A673 (cell line): Measurements from ENCODE around the gene CEP41. TPM values are rescaled to one million over a fixed set of nuclear protein-coding genes. Genes with fewer than 3 reads are reported as not detected.

ENCODE experiments used
- BruUV-seq: library from RNA; stranded (reverse); fragments of 400-500 nt; replicated peaks from 2 replicates; lab custom pipeline; 2021; lab: Mats Ljungman, UMichigan
- CTCF ChIA-PET: fragments of 300-600 bp; sonication (Branson Sonifier 250); formaldehyde crosslinking; loops from one replicate; lab custom pipeline; 2022; ENCODE audit warnings: antibody characterized with exemption; lab: Charles Lee
- POLR2A ChIA-PET: fragments of 300-600 bp; sonication (Branson Sonifier 250); formaldehyde crosslinking; loops from one replicate; lab custom pipeline; 2022; ENCODE audit warnings: antibody characterized with exemption; ENCODE audit not compliant: low non-redundant PET; lab: Charles Lee
- DNase-seq: peaks from one replicate; pipeline ENCODE4 v3.0.0-alpha.2; 2015; ENCODE audit warnings: low spot score
- H3K27ac ChIP-seq: fragments of 200-600 bp; sonication (generic); 2 replicates; pipeline ENCODE4 v1.5.1; 2016; ENCODE audit warnings: mixed run types, low read depth, mild to moderate bottlenecking, mixed read lengths, antibody characterized with exemption, low read length; ENCODE audit not compliant: poor library complexity, severe bottlenecking
- H3K27me3 ChIP-seq: fragments of 200-600 bp; sonication (generic); replicated peaks from 2 replicates; pipeline ENCODE4 v1.6.1; 2017; ENCODE audit warnings: mixed run types, low read depth, mild to moderate bottlenecking, mixed read lengths, antibody characterized with exemption, low read length; ENCODE audit not compliant: insufficient read depth, poor library complexity
- H3K36me3 ChIP-seq: fragments of 200-600 bp; sonication (generic); 2 replicates; pipeline ENCODE4 v1.6.1; 2016; ENCODE audit warnings: mixed run types, mild to moderate bottlenecking, mixed read lengths, antibody characterized with exemption, low read length; ENCODE audit not compliant: insufficient read depth, poor library complexity, severe bottlenecking
- H3K4me1 ChIP-seq: fragments of 200-600 bp; sonication (generic); 2 replicates; pipeline ENCODE4 v1.6.1; 2017; ENCODE audit warnings: mixed run types, mild to moderate bottlenecking, mixed read lengths, antibody characterized with exemption, low read length; ENCODE audit not compliant: insufficient read depth, poor library complexity, severe bottlenecking
- H3K4me3 ChIP-seq: fragments of 200-600 bp; sonication (generic); 2 replicates; pipeline ENCODE4 v1.5.1; 2016; ENCODE audit warnings: low read depth, mixed run types, mild to moderate bottlenecking, mixed read lengths, low read length; ENCODE audit not compliant: poor library complexity, severe bottlenecking
- H3K9me3 ChIP-seq: fragments of 200-600 bp; sonication (generic); 2 replicates; pipeline ENCODE4 v1.6.1; 2016; ENCODE audit warnings: mixed run types, low read depth, mild to moderate bottlenecking, mixed read lengths, antibody characterized with exemption, low read length; ENCODE audit not compliant: poor library complexity, severe bottlenecking
- EZH2 ChIP-seq: fragments of 200-600 bp; sonication (generic); IDR thresholded peaks from 2 replicates; pipeline ENCODE4 v1.6.1; 2017; ENCODE audit warnings: borderline replicate concordance, low read depth, mild to moderate bottlenecking, mixed read lengths, antibody characterized with exemption, low read length; ENCODE audit not compliant: poor library complexity, severe bottlenecking
- intact Hi-C: fragments of 100-400 bp; cut with micrococcal nuclease; formaldehyde crosslinking; loops from one replicate; pipeline ENCODE4 v1.10.0; 2022; ENCODE audit not compliant: unreplicated experiment
- total RNA-seq: library from RNA; stranded (reverse); gene quantifications from 2 replicates; pipeline ENCODE4 v1.2.3, GENCODE V29; 2021
- TF ChIP-seq, protein P1 (sequence below): fragments of 300-800, 200-600 bp; sonication (generic); conservative IDR thresholded peaks from 2 replicates; pipeline ENCODE4 v1.5.1; 2017; ENCODE audit warnings: low read depth, mild to moderate bottlenecking, antibody characterized with exemption, low read length, moderate library complexity, mixed read lengths

CEP41 gene
- total RNA-seq, 1 experiment from 2014 or later = 25.7 TPM

DNA sequence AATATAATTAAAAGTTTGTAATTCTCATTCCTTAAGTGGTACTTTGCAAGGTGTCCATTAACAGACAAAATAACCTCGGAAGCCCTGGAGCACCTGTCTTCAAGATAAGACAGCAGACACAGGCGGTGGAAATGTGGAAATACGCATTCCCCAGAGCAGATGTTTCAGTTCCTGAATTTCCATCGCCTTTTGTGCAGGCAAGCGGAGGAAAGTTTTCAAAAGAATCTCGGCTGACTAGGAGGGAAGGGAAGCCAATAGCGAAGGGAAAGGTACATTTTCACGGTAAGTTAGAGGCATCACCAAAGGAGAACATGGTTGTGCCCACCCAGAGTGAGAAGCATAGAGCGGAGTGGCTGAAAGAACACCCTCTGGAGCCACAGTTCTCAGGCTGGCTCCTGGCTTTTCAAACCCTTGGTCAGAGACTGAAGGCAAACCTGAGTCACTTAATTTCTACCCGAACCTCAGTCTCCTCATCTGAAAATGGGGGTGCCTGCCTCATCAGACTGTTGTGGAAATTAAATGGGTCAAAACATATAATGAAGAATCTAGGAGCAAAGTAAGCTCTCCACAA, 46.9 kb downstream of the CEP41 start:
- BruUV-seq = no TSS peak

DNA sequence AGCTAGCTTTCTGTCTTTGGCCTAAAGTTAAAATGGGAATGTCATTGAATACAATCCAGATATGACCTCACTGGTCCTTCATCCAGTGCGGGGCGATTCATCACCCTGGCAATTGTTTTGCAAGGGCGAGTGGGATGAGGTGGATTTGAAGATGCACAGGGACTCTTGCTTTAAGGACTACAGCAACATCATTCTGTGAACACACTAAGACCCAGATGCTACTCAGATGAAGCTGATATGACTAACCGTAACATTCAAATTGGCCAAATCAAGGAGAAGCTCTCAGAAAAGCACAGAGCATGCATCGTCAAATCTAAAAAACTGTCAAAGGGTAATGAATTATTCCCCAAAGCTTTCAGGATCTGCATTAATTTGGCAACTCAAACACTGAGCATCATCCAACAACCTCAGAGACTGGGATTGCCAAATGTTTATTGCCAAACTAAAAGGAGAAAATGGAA, 47.7 kb downstream of the CEP41 start:
- Histone ChIP-seq H3K4me1 (peaks cover 30% of the 10 kb centered on the region), H3K4me3 (no peak overlapping the region), H3K27me3 (no peaks in the 10 kb centered on the region), H3K9me3 (no peaks in the 10 kb centered on the region), H3K27ac (no peak overlapping the region), H3K36me3 (no peaks in the 10 kb centered on the region)
- no TSS peak for BruUV-seq
- intact Hi-C loops = no loop called here
- DNase-seq = no peak
- ChIA-PET CTCF (no interaction called here), POLR2A (no interaction called here)
- TF ChIP-seq, protein P1, sequence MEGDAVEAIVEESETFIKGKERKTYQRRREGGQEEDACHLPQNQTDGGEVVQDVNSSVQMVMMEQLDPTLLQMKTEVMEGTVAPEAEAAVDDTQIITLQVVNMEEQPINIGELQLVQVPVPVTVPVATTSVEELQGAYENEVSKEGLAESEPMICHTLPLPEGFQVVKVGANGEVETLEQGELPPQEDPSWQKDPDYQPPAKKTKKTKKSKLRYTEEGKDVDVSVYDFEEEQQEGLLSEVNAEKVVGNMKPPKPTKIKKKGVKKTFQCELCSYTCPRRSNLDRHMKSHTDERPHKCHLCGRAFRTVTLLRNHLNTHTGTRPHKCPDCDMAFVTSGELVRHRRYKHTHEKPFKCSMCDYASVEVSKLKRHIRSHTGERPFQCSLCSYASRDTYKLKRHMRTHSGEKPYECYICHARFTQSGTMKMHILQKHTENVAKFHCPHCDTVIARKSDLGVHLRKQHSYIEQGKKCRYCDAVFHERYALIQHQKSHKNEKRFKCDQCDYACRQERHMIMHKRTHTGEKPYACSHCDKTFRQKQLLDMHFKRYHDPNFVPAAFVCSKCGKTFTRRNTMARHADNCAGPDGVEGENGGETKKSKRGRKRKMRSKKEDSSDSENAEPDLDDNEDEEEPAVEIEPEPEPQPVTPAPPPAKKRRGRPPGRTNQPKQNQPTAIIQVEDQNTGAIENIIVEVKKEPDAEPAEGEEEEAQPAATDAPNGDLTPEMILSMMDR = no peak
- TF ChIP-seq EZH2 = no peak

More for the DNA sequence above, 46.9 kb downstream of the CEP41 start:
- H3K4me3 ChIP-seq = no peak overlapping the region
- peaks cover 30% of the 10 kb centered on the region for H3K4me1 ChIP-seq
- no peak overlapping the region for H3K27ac ChIP-seq
- H3K36me3 ChIP-seq = no peaks in the 10 kb centered on the region
- CTCF ChIA-PET = no interaction called here
- intact Hi-C loops = no loop called here
- no peaks in the 10 kb centered on the region for H3K27me3 ChIP-seq
- no peaks in the 10 kb centered on the region for H3K9me3 ChIP-seq
- no peak for DNase-seq
- TF ChIP-seq, protein P1 = no peak
- TF ChIP-seq EZH2 = no peak
- POLR2A ChIA-PET = no interaction called here

DNA sequence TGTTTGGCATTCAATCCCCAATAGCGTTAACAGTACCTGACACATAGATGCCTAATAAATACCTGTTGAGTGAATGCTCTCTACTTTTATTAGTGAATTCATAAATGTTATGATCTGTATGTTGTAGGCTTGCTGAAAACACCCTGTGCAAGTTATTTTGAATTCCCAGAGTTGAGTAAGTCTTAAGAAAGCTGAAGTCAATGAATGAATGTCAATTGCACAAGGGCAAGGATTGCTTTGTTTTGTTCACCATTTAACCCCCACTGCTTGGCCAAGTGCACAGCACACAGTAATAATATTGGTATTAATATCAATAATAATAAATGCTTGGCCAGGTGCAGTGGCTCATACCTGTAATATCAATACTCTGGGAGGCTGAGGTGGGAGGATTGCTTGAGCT, 50.3 kb downstream of the CEP41 start:
- ChIA-PET CTCF (no interaction called here), POLR2A (no interaction called here)
- no peak for TF ChIP-seq EZH2
- Histone ChIP-seq H3K36me3 (no peaks in the 10 kb centered on the region), H3K27me3 (no peaks in the 10 kb centered on the region), H3K27ac (no peak overlapping the region), H3K4me1 (peaks cover 6% of the 10 kb centered on the region), H3K9me3 (no peaks in the 10 kb centered on the region), H3K4me3 (no peak overlapping the region)
- BruUV-seq = no TSS peak
- no peak for DNase-seq
- intact Hi-C loops = no loop called here

DNA sequence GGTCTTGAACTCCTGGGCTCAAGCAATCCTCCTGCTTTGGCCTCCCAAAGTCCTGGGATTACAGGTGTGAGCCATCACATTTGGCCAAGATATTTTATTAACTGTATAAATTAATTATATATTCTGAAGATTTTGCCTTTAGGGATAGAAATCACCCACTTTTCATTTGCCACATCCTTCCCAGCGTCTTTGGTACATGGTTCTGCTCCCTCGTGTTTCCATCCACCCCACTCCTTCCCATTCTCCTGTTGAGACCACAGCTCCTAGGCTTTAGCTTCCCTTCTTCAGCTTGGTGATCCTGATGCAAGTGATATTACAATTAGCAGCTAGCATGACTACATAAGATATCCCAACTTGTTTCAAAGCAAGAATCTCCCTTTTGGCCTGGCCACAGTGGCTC, 52.1 kb downstream of the CEP41 start:
- H3K36me3 ChIP-seq = no peaks in the 10 kb centered on the region
- no peak overlapping the region for H3K27ac ChIP-seq
- no peak for TF ChIP-seq EZH2
- TF ChIP-seq, protein P1 = no peak
- intact Hi-C loops = no loop called here
- no peak for DNase-seq
- no peaks in the 10 kb centered on the region for H3K27me3 ChIP-seq
- H3K4me1 ChIP-seq = peaks cover 6% of the 10 kb centered on the region
- ChIA-PET CTCF (no interaction called here), POLR2A (no interaction called here)
- H3K9me3 ChIP-seq = no peaks in the 10 kb centered on the region
- no peak overlapping the region for H3K4me3 ChIP-seq
- no TSS peak for BruUV-seq
